Spleen (tissue), 7 donors: ENCODE data around the gene PPP1R37.

Experiments
- CTCF ChIP-seq, 11 experiments: fragments of 200-600 bp in 7 of 11; fragments of 450-650 bp in 4 of 11; sonication (generic) in 4 of 11; IDR thresholded peaks in 8 of 11; conservative IDR thresholded peaks in 3 of 11; 1 replicate in 7 of 11; 2 replicates in 4 of 11; pipeline versions ENCODE4 v1.4.0 to v1.8.0; 2016 to 2021; ENCODE audit warnings: antibody characterized with exemption in 11 of 11, inconsistent platforms in 4 of 11, mild to moderate bottlenecking in 1 of 11
- POLR2AphosphoS5 ChIP-seq, 3 donors: sonication (generic); formaldehyde crosslinking; IDR thresholded peaks; one replicate each; pipeline ENCODE4 v1.5.1; 2017; ENCODE audit warnings: antibody characterized with exemption in 3 of 3
- donor health status: DM: no; HTN: no; CAD: no; lungs with moderate emphysema.
- donor health status: DM: no; HTN: no; CAD: no.
- donor health status: DM: no; HTN: no; CAD: no.

GRCh38 chr19:45138303-45138751 lies 45.3 kb downstream of the PPP1R37 start:
- no peak for TF ChIP-seq POLR2AphosphoS5 (IDR thresholded peaks at IDR 0.05)
- TF ChIP-seq CTCF (IDR thresholded peaks at IDR 0.05 in 8 of 11, conservative IDR thresholded peaks at IDR 0.05 in 3 of 11): no peak
